Measurements from ENCODE around the gene RNF19B.
A peak's percentile ranks its signal among the peaks of the same experiment; 100 is the strongest.

Gene RNF19B

GRCh38 chr1:32964461-32965250 is at the start of gene RNF19B:
Gene RNF19B (minus strand): TSS chr1:32964809. CDS start chr1:32964685, 124 bp downstream.
- Mint-ChIP-seq H3K27me3 (no peaks in the 10 kb centered on the region), H3K36me3 (no peaks in the 10 kb centered on the region), H3K27ac (peak within 1 kb of the TSS; percentile 81), H3K4me3 (peak within 1 kb of the TSS; percentile 90), H3K9me3 (no peaks in the 10 kb centered on the region), H3K4me1 (peaks cover 37% of the 10 kb centered on the region)
- ATAC-seq: peak; percentile 96

GRCh38 chr1:33013791-33014190 is 49.2 kb upstream of the RNF19B start:
- Mint-ChIP-seq H3K9me3 (no peaks in the 10 kb centered on the region), H3K36me3 (peaks cover 59% of the 10 kb centered on the region), H3K4me1 (no peaks in the 10 kb centered on the region), H3K4me3 (no peak overlapping the region), H3K27ac (no peak overlapping the region), H3K27me3 (no peaks in the 10 kb centered on the region)
- no peak for ATAC-seq

- Mint-ChIP-seq H3K4me1 (peaks cover 2% of the 10 kb centered on the region), H3K27me3 (no peaks in the 10 kb centered on the region), H3K9me3 (no peaks in the 10 kb centered on the region), H3K4me3 (no peak overlapping the region), H3K27ac (peak overlapping the region; percentile 24), H3K36me3 (peaks cover 56% of the 10 kb centered on the region)
- ATAC-seq: no peak
These were observed 47.6 kb upstream of the RNF19B start for GRCh38 chr1:33012165-33012564.

GRCh38 chr1:33010932-33011731 is 46.5 kb upstream of the RNF19B start:
- peaks cover 6% of the 10 kb centered on the region for H3K4me1 Mint-ChIP-seq
- peak overlapping the region; percentile 24 for H3K27ac Mint-ChIP-seq
- H3K9me3 Mint-ChIP-seq: no peaks in the 10 kb centered on the region
- no peak for ATAC-seq
- H3K4me3 Mint-ChIP-seq: no peak overlapping the region
- no peaks in the 10 kb centered on the region for H3K27me3 Mint-ChIP-seq
- peaks cover 57% of the 10 kb centered on the region for H3K36me3 Mint-ChIP-seq

GRCh38 chr1:33009561-33009960 is 45.0 kb upstream of the RNF19B start:
- no peaks in the 10 kb centered on the region for H3K9me3 Mint-ChIP-seq
- no peak for ATAC-seq
- H3K4me1 Mint-ChIP-seq: peaks cover 11% of the 10 kb centered on the region
- no peak overlapping the region for H3K4me3 Mint-ChIP-seq
- peaks cover 57% of the 10 kb centered on the region for H3K36me3 Mint-ChIP-seq
- no peak overlapping the region for H3K27ac Mint-ChIP-seq
- H3K27me3 Mint-ChIP-seq: no peaks in the 10 kb centered on the region

- Mint-ChIP-seq H3K4me3 (no peak overlapping the region), H3K4me1 (peaks cover 11% of the 10 kb centered on the region), H3K27me3 (no peaks in the 10 kb centered on the region), H3K9me3 (no peaks in the 10 kb centered on the region), H3K36me3 (peaks cover 48% of the 10 kb centered on the region), H3K27ac (no peak overlapping the region)
- ATAC-seq: no peak
These were observed 43.7 kb upstream of the RNF19B start for GRCh38 chr1:33008051-33008914.

- Mint-ChIP-seq H3K4me1 (peaks cover 11% of the 10 kb centered on the region), H3K27me3 (no peaks in the 10 kb centered on the region), H3K9me3 (no peaks in the 10 kb centered on the region), H3K4me3 (no peak overlapping the region), H3K36me3 (peaks cover 40% of the 10 kb centered on the region), H3K27ac (no peak overlapping the region)
- ATAC-seq: peak; percentile 55
These were observed 42.8 kb upstream of the RNF19B start for GRCh38 chr1:33007190-33008050.

GRCh38 chr1:33005838-33006421 is 41.3 kb upstream of the RNF19B start:
- Mint-ChIP-seq H3K4me3 (no peak overlapping the region), H3K4me1 (peaks cover 11% of the 10 kb centered on the region), H3K27ac (no peak overlapping the region), H3K36me3 (peaks cover 25% of the 10 kb centered on the region), H3K9me3 (no peaks in the 10 kb centered on the region), H3K27me3 (no peaks in the 10 kb centered on the region)
- ATAC-seq: no peak

- Mint-ChIP-seq H3K4me1 (peaks cover 11% of the 10 kb centered on the region), H3K4me3 (no peak overlapping the region), H3K27me3 (no peaks in the 10 kb centered on the region), H3K27ac (peak overlapping the region; percentile 36), H3K36me3 (peaks cover 18% of the 10 kb centered on the region), H3K9me3 (no peaks in the 10 kb centered on the region)
- no peak for ATAC-seq
These were observed 40.7 kb upstream of the RNF19B start for GRCh38 chr1:33005117-33005837.

GRCh38 chr1:33004613-33005012 is 40.0 kb upstream of the RNF19B start:
- no peak for ATAC-seq
- Mint-ChIP-seq H3K9me3 (no peaks in the 10 kb centered on the region), H3K27me3 (no peaks in the 10 kb centered on the region), H3K4me1 (peaks cover 11% of the 10 kb centered on the region), H3K4me3 (no peak overlapping the region), H3K36me3 (peaks cover 15% of the 10 kb centered on the region), H3K27ac (peak overlapping the region; percentile 36)

GRCh38 chr1:33003657-33004056 is 39.0 kb upstream of the RNF19B start:
- Mint-ChIP-seq H3K9me3 (no peaks in the 10 kb centered on the region), H3K27me3 (no peaks in the 10 kb centered on the region), H3K4me3 (no peak overlapping the region), H3K4me1 (peaks cover 12% of the 10 kb centered on the region), H3K27ac (no peak overlapping the region), H3K36me3 (peaks cover 13% of the 10 kb centered on the region)
- ATAC-seq: no peak

GRCh38 chr1:33002006-33002405 is 37.4 kb upstream of the RNF19B start:
- H3K27me3 Mint-ChIP-seq: no peaks in the 10 kb centered on the region
- H3K4me1 Mint-ChIP-seq: peaks cover 19% of the 10 kb centered on the region
- peak overlapping the region; percentile 2 for H3K27ac Mint-ChIP-seq
- no peak for ATAC-seq
- H3K4me3 Mint-ChIP-seq: no peak overlapping the region
- no peaks in the 10 kb centered on the region for H3K9me3 Mint-ChIP-seq
- H3K36me3 Mint-ChIP-seq: peaks cover 7% of the 10 kb centered on the region

- peak overlapping the region; percentile 2 for H3K27ac Mint-ChIP-seq
- peaks cover 5% of the 10 kb centered on the region for H3K36me3 Mint-ChIP-seq
- H3K4me3 Mint-ChIP-seq: no peak overlapping the region
- H3K27me3 Mint-ChIP-seq: no peaks in the 10 kb centered on the region
- no peaks in the 10 kb centered on the region for H3K9me3 Mint-ChIP-seq
- peaks cover 18% of the 10 kb centered on the region for H3K4me1 Mint-ChIP-seq
- ATAC-seq: no peak
These were observed 36.7 kb upstream of the RNF19B start for GRCh38 chr1:33001282-33001681.

All from stimulated activated memory B cell treated with anti-CD40 and anti-IgM and Interleukin-4, amounts not matched to agents 10 μg/mL and 1 μg/mL and 100 μg/mL, for 72 hours (primary cell).